SKM-1 treated with dmso at 0.1 percent for 144 hours (cell line): Measurements from ENCODE around the gene BLMH.

Source experiments
- DNase-seq: peaks from one replicate; lab custom pipeline; 2025; ENCODE audit not compliant: unreplicated experiment; lab: John Stamatoyannopoulos, UW

Gene BLMH

GRCh38 chr17:30309591-30309990 lies 17.8 kb upstream of the BLMH start:
- no peak for DNase-seq

- DNase-seq, result no peak
These were observed 16.7 kb upstream of the BLMH start for GRCh38 chr17:30308406-30308805.

- no peak for DNase-seq
These were observed 13.0 kb upstream of the BLMH start for GRCh38 chr17:30304778-30305177.

- no peak for DNase-seq
These were observed 10.5 kb upstream of the BLMH start for GRCh38 chr17:30302241-30302640.

- DNase-seq, result peak; percentile 23
These were observed 9.1 kb upstream of the BLMH start for GRCh38 chr17:30300818-30301217.

GRCh38 chr17:30299000-30299399 lies 7.3 kb upstream of the BLMH start:
- no peak for DNase-seq

GRCh38 chr17:30297715-30298114 lies 6.0 kb upstream of the BLMH start:
- DNase-seq, result no peak

- no peak for DNase-seq
These were observed 4.8 kb upstream of the BLMH start for GRCh38 chr17:30296499-30297080.

GRCh38 chr17:30292286-30292858 lies 628 bp upstream of the BLMH start:
- DNase-seq, result peak; percentile 37

GRCh38 chr17:30290696-30291542 lies 825 bp downstream of the BLMH start:
- DNase-seq, result no peak

- DNase-seq, result no peak
These were observed 1.7 kb downstream of the BLMH start for GRCh38 chr17:30290077-30290476.

- DNase-seq, result no peak
These were observed 12.6 kb downstream of the BLMH start for GRCh38 chr17:30279156-30279555.

GRCh38 chr17:30278032-30278431 lies 13.7 kb downstream of the BLMH start:
- DNase-seq, result no peak

GRCh38 chr17:30275911-30276310 lies 15.8 kb downstream of the BLMH start:
- DNase-seq, result no peak

- DNase-seq, result no peak
These were observed 16.9 kb downstream of the BLMH start for GRCh38 chr17:30274887-30275286.

- DNase-seq, result no peak
These were observed 18.4 kb downstream of the BLMH start for GRCh38 chr17:30273373-30273772.

GRCh38 chr17:30271102-30271501 lies 20.6 kb downstream of the BLMH start:
- no peak for DNase-seq

GRCh38 chr17:30267625-30268024 lies 24.1 kb downstream of the BLMH start:
- no peak for DNase-seq

GRCh38 chr17:30263552-30264333 lies 28.0 kb downstream of the BLMH start:
- no peak for DNase-seq

GRCh38 chr17:30256756-30257506 lies 34.8 kb downstream of the BLMH start:
- DNase-seq, result no peak

- DNase-seq, result no peak
These were observed 37.6 kb downstream of the BLMH start for GRCh38 chr17:30254150-30254549.
